Neural cell (in vitro differentiated cells): ENCODE results near the gene RBM15. TPM values are rescaled to one million over a fixed set of nuclear protein-coding genes. Genes with fewer than 3 reads are reported as not detected.

ENCODE experiments used
- H2AFZ ChIP-seq: fragments of 200-600, 300-800 bp; sonication (generic), shearing (Covaris generic); 2 replicates; pipeline ENCODE4 v1.6.0; 2014; ENCODE audit warnings: low read depth, mild to moderate bottlenecking, antibody characterized with exemption, low read length, moderate library complexity
- H3F3A ChIP-seq: fragments of 200-600 bp; shearing (Covaris generic); 2 replicates; pipeline ENCODE4 v1.6.1; 2016; ENCODE audit warnings: mild to moderate bottlenecking, moderate library complexity, mixed read lengths, antibody characterized with exemption, low read length; ENCODE audit not compliant: insufficient read depth, poor library complexity, severe bottlenecking
- H3K27ac ChIP-seq: fragments of 200-600, 300-800 bp; sonication (generic), shearing (Covaris generic); 2 replicates; pipeline ENCODE4 v1.5.1; 2014; ENCODE audit warnings: mild to moderate bottlenecking, low read length, moderate library complexity
- H3K27me3 ChIP-seq: fragments of 300-800, 200-600 bp; sonication (generic), shearing (Covaris generic); 2 replicates; pipeline ENCODE4 v1.6.0; 2014; ENCODE audit warnings: mild to moderate bottlenecking, low read depth, low read length, moderate library complexity; ENCODE audit not compliant: insufficient read depth
- H3K36me3 ChIP-seq: fragments of 300-800, 200-600 bp; sonication (generic), shearing (Covaris generic); 2 replicates; pipeline ENCODE4 v1.5.1; 2014; ENCODE audit warnings: mild to moderate bottlenecking, antibody characterized with exemption, low read length, moderate library complexity; ENCODE audit not compliant: insufficient read depth
- H3K4me2 ChIP-seq: fragments of 300-800, 200-600 bp; sonication (generic), shearing (Covaris generic); 2 replicates; pipeline ENCODE4 v1.6.0; 2014; ENCODE audit warnings: mild to moderate bottlenecking, low read length
- H3K4me3 ChIP-seq: fragments of 300-800, 200-600 bp; sonication (generic), shearing (Covaris generic); 2 replicates; pipeline ENCODE4 v1.5.1; 2014; ENCODE audit warnings: mild to moderate bottlenecking, low read length, moderate library complexity
- H3K79me2 ChIP-seq: fragments of 200-600 bp; shearing (Covaris generic); replicated peaks from 2 replicates; pipeline ENCODE4 v1.6.0; 2014; ENCODE audit warnings: mild to moderate bottlenecking, low read length, moderate library complexity; ENCODE audit not compliant: insufficient read depth
- H3K9ac ChIP-seq: fragments of 300-800, 200-600 bp; sonication (generic), shearing (Covaris generic); 2 replicates; pipeline ENCODE4 v1.6.1; 2016; ENCODE audit warnings: mild to moderate bottlenecking, low read length, mixed read lengths
- H3K9me2 ChIP-seq: fragments of 200-600 bp; shearing (Covaris generic); 2 replicates; pipeline ENCODE4 v1.6.1; 2016; ENCODE audit warnings: mild to moderate bottlenecking, low read length, mixed read lengths; ENCODE audit not compliant: insufficient read depth
- H3K9me3 ChIP-seq: fragments of 200-600, 300-800 bp; sonication (generic), shearing (Covaris generic); 2 replicates; pipeline ENCODE4 v1.6.1; 2016; ENCODE audit warnings: mild to moderate bottlenecking, mixed run types, low read length, moderate library complexity, mixed read lengths
- H4K20me1 ChIP-seq: fragments of 200-600 bp; shearing (Covaris generic); 2 replicates; pipeline ENCODE4 v1.6.1; 2016; ENCODE audit warnings: mild to moderate bottlenecking, mixed run types; ENCODE audit not compliant: insufficient read depth
- CTCF ChIP-seq: fragments of 450-650 bp; IDR thresholded peaks from 2 replicates; pipeline ENCODE4 v1.5.1; 2014; ENCODE audit warnings: antibody characterized with exemption, mild to moderate bottlenecking, moderate library complexity; ENCODE audit not compliant: poor library complexity, severe bottlenecking
- EP300 ChIP-seq: fragments of 450-650 bp; conservative IDR thresholded peaks from 2 replicates; pipeline ENCODE4 v1.6.1; 2014; ENCODE audit warnings: antibody characterized with exemption, mild to moderate bottlenecking, moderate library complexity; ENCODE audit not compliant: poor library complexity, severe bottlenecking
- EZH2 ChIP-seq: fragments of 200-600, 300-800 bp; shearing (Covaris generic), sonication (generic); IDR thresholded peaks from 2 replicates; pipeline ENCODE4 v1.6.1; 2014; ENCODE audit warnings: antibody characterized with exemption, low read length, borderline replicate concordance, mild to moderate bottlenecking; ENCODE audit not compliant: insufficient read depth, poor library complexity, severe bottlenecking
- MXI1 ChIP-seq: fragments of 450-650 bp; conservative IDR thresholded peaks from 2 replicates; pipeline ENCODE4 v1.6.1; 2014; ENCODE audit warnings: antibody characterized with exemption, mild to moderate bottlenecking; ENCODE audit not compliant: poor library complexity, severe bottlenecking
- POLR2AphosphoS5 ChIP-seq: IDR thresholded peaks from 2 replicates; pipeline ENCODE4 v1.6.1; 2012
- RAD21 ChIP-seq: fragments of 450-650 bp; conservative IDR thresholded peaks from 2 replicates; pipeline ENCODE4 v1.6.1; 2014; ENCODE audit warnings: antibody characterized with exemption, mild to moderate bottlenecking, moderate library complexity
- REST ChIP-seq: IDR thresholded peaks from 2 replicates; pipeline ENCODE4 v1.6.1; 2012; ENCODE audit warnings: borderline replicate concordance
- SMC3 ChIP-seq: fragments of 450-650 bp; conservative IDR thresholded peaks from 2 replicates; pipeline ENCODE4 v1.6.1; 2014; ENCODE audit warnings: antibody characterized with exemption, mild to moderate bottlenecking, moderate library complexity; ENCODE audit not compliant: poor library complexity
- TAF1 ChIP-seq: IDR thresholded peaks from 2 replicates; pipeline ENCODE4 v1.6.1; 2012; ENCODE audit warnings: low read depth
- polyA plus RNA-seq: library from polyadenylated mRNA; depleted of rRNA; stranded (reverse); fragments of >200 nt; gene quantifications from 2 replicates; pipeline ENCODE4 v1.2.3, GENCODE V29; 2014

Gene RBM15
- polyA plus RNA-seq, 1 donor from 2014 or later = 8.1 TPM

GRCh38 chr1:110338309-110338885 lies 780 bp upstream of the RBM15 start:
- H3K79me2 ChIP-seq = peaks cover 34% of the 10 kb centered on the region
- H4K20me1 ChIP-seq = peaks cover 2% of the 10 kb centered on the region
- peak overlapping the region; percentile 79 for H3K4me3 ChIP-seq
- no peaks in the 10 kb centered on the region for H3K27me3 ChIP-seq
- H3K27ac ChIP-seq = peak overlapping the region; percentile 90
- H3F3A ChIP-seq = no peaks in the 10 kb centered on the region
- TF ChIP-seq CTCF = peak; percentile 87
- TF ChIP-seq TAF1 = no peak
- peak; percentile 65 for TF ChIP-seq POLR2AphosphoS5
- peak; percentile 30 for TF ChIP-seq REST
- peak; percentile 69 for TF ChIP-seq EP300
- peak; percentile 64 for TF ChIP-seq SMC3
- TF ChIP-seq MXI1 = peak; percentile 85
- TF ChIP-seq EZH2 = no peak
- peak; percentile 37 for TF ChIP-seq RAD21
- H2AFZ ChIP-seq = peak overlapping the region; percentile 81
- H3K9ac ChIP-seq = peak overlapping the region; percentile 75
- H3K9me3 ChIP-seq = no peaks in the 10 kb centered on the region
- H3K4me2 ChIP-seq = peak overlapping the region; percentile 91
- peaks cover 3% of the 10 kb centered on the region for H3K36me3 ChIP-seq
- no peaks in the 10 kb centered on the region for H3K9me2 ChIP-seq

- Histone ChIP-seq H2AFZ (peak overlapping the region; percentile 58), H3K4me3 (peak overlapping the region; percentile 79), H3K36me3 (peaks cover 3% of the 10 kb centered on the region), H4K20me1 (peaks cover 4% of the 10 kb centered on the region), H3F3A (no peaks in the 10 kb centered on the region), H3K79me2 (peaks cover 46% of the 10 kb centered on the region), H3K4me2 (peak overlapping the region; percentile 72), H3K9ac (peak overlapping the region; percentile 80), H3K9me2 (no peaks in the 10 kb centered on the region), H3K27ac (peak overlapping the region; percentile 83), H3K27me3 (no peaks in the 10 kb centered on the region), H3K9me3 (no peaks in the 10 kb centered on the region)
- TF ChIP-seq MXI1 (peak; percentile 87), TAF1 (peak; percentile 98), EP300 (peak; percentile 10), POLR2AphosphoS5 (peak; percentile 96), SMC3 (peak; percentile 54), REST (peak; percentile 93), CTCF (peak; percentile 72), EZH2 (no peak), RAD21 (no peak)
Observed at GRCh38 chr1:110339407-110340206, 430 bp downstream of the RBM15 start.
